DOHH2 (cell line): Measurements from ENCODE around the gene NOS1.

Experiments
- H3F3A ChIP-seq: fragments of 200-600 bp; sonication (generic), shearing (Covaris generic); 2 replicates; pipeline ENCODE4 v1.6.0; 2016; ENCODE audit warnings: antibody characterized with exemption, mild to moderate bottlenecking; ENCODE audit not compliant: control insufficient read depth, insufficient read depth
- H3K27ac ChIP-seq: fragments of 200-600 bp; sonication (generic); 2 replicates; pipeline ENCODE4 v1.5.1; 2014; ENCODE audit warnings: low read depth, mild to moderate bottlenecking, low read length, moderate library complexity
- H3K27me3 ChIP-seq: fragments of 200-600 bp; sonication (generic); 2 replicates; pipeline ENCODE4 v1.6.1; 2014; ENCODE audit warnings: mild to moderate bottlenecking, low read length, mixed read lengths; ENCODE audit not compliant: control insufficient read depth
- H3K36me3 ChIP-seq: fragments of 200-600 bp; sonication (generic); 2 replicates; pipeline ENCODE4 v1.6.1; 2014; ENCODE audit warnings: mild to moderate bottlenecking, low read length, moderate library complexity, mixed read lengths; ENCODE audit not compliant: control insufficient read depth
- H3K4me1 ChIP-seq: fragments of 200-600 bp; sonication (generic); 2 replicates; pipeline ENCODE4 v1.6.1; 2014; ENCODE audit warnings: mild to moderate bottlenecking, low read length, mixed read lengths; ENCODE audit not compliant: control insufficient read depth
- H3K4me2 ChIP-seq: fragments of 200-600 bp; sonication (generic); 2 replicates; pipeline ENCODE4 v1.6.0; 2014; ENCODE audit warnings: mild to moderate bottlenecking, low read length, moderate library complexity
- H3K4me3 ChIP-seq: fragments of 200-600 bp; sonication (generic); 2 replicates; pipeline ENCODE4 v1.5.1; 2014; ENCODE audit warnings: mild to moderate bottlenecking, low read length, mixed read lengths
- H3K79me2 ChIP-seq: fragments of 200-600 bp; sonication (generic); 2 replicates; pipeline ENCODE4 v1.6.1; 2014; ENCODE audit warnings: mild to moderate bottlenecking, low read length, mixed read lengths; ENCODE audit not compliant: control insufficient read depth
- H3K9me2 ChIP-seq: fragments of 200-600 bp; sonication (generic); replicated peaks from 2 replicates; pipeline ENCODE4 v1.6.1; 2014; ENCODE audit warnings: mild to moderate bottlenecking, low read length, mixed read lengths; ENCODE audit not compliant: control insufficient read depth
- H3K9me3 ChIP-seq: fragments of 200-600 bp; sonication (generic); 2 replicates; pipeline ENCODE4 v1.6.1; 2014; ENCODE audit warnings: antibody characterized with exemption, low read length, mixed read lengths; ENCODE audit not compliant: control insufficient read depth, insufficient read depth
- H4K20me1 ChIP-seq: fragments of 200-600 bp; sonication (generic); 2 replicates; pipeline ENCODE4 v1.6.0; 2014; ENCODE audit warnings: low read depth, mild to moderate bottlenecking, antibody characterized with exemption, low read length, moderate library complexity; ENCODE audit not compliant: control insufficient read depth, insufficient read depth
- EZH2phosphoT487 ChIP-seq: fragments of 200-600 bp; sonication (generic); IDR thresholded peaks from 2 replicates; pipeline ENCODE4 v1.6.1; 2017; ENCODE audit warnings: borderline replicate concordance, mild to moderate bottlenecking, antibody characterized with exemption, low read length, moderate library complexity, mixed read lengths
- TF ChIP-seq, protein P1 (sequence below): fragments of 200-600 bp; sonication (generic); IDR thresholded peaks from one replicate; pipeline ENCODE4 v1.5.1; 2014; ENCODE audit warnings: antibody characterized with exemption, mild to moderate bottlenecking, low read depth, low read length; ENCODE audit not compliant: poor library complexity, severe bottlenecking

The NOS1 gene

GRCh38 chr12:117312770-117313169 lies 48.7 kb downstream of the NOS1 start:
- no peaks in the 10 kb centered on the region for H3K27me3 ChIP-seq
- no peaks in the 10 kb centered on the region for H3K9me3 ChIP-seq
- no peak overlapping the region for H3K4me3 ChIP-seq
- H3K4me1 ChIP-seq, result no peaks in the 10 kb centered on the region
- no peaks in the 10 kb centered on the region for H4K20me1 ChIP-seq
- no peak overlapping the region for H3K4me2 ChIP-seq
- TF ChIP-seq EZH2phosphoT487, result no peak
- TF ChIP-seq, protein P1, sequence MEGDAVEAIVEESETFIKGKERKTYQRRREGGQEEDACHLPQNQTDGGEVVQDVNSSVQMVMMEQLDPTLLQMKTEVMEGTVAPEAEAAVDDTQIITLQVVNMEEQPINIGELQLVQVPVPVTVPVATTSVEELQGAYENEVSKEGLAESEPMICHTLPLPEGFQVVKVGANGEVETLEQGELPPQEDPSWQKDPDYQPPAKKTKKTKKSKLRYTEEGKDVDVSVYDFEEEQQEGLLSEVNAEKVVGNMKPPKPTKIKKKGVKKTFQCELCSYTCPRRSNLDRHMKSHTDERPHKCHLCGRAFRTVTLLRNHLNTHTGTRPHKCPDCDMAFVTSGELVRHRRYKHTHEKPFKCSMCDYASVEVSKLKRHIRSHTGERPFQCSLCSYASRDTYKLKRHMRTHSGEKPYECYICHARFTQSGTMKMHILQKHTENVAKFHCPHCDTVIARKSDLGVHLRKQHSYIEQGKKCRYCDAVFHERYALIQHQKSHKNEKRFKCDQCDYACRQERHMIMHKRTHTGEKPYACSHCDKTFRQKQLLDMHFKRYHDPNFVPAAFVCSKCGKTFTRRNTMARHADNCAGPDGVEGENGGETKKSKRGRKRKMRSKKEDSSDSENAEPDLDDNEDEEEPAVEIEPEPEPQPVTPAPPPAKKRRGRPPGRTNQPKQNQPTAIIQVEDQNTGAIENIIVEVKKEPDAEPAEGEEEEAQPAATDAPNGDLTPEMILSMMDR, result no peak
- H3K79me2 ChIP-seq, result no peaks in the 10 kb centered on the region
- H3K27ac ChIP-seq, result no peak overlapping the region
- H3K36me3 ChIP-seq, result no peaks in the 10 kb centered on the region
- no peaks in the 10 kb centered on the region for H3K9me2 ChIP-seq
- H3F3A ChIP-seq, result no peaks in the 10 kb centered on the region

DNA sequence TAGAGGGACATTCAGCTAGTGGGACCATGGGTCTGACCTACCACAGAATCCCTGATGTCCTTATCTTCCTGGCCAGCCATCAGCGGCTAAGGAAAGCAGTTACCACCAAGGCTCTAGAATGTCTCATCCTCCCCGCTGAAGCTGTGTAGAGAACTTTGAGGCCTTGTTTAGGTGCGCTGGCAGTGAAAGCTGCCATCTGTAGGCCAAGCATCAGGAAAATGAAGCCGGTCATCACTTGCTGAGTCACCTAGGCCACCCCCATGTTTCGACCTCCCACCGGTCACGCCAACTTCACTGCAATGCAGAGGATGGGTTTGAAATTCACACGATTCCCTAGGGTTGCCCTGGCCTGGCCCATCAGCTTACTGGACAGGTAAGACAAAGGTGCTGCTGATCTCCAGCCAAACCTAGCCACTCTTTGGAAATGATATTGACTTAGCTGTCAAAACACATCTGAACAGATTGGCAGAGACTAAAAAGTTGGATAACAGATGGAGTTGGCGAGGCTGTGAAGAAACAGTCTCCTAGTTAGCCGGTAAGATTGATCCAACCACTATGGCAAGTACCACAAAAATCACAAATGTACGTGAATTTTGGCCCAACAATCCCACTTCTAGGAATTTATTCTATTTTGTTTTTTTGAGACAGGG lies 52.0 kb downstream of the NOS1 start:
- Histone ChIP-seq H4K20me1 (no peaks in the 10 kb centered on the region), H3F3A (no peaks in the 10 kb centered on the region), H3K79me2 (no peaks in the 10 kb centered on the region), H3K27ac (no peak overlapping the region), H3K4me1 (no peaks in the 10 kb centered on the region), H3K27me3 (no peaks in the 10 kb centered on the region), H3K9me2 (no peaks in the 10 kb centered on the region), H3K36me3 (no peaks in the 10 kb centered on the region), H3K4me2 (no peak overlapping the region), H3K9me3 (no peaks in the 10 kb centered on the region), H3K4me3 (no peak overlapping the region)
- TF ChIP-seq, protein P1, result no peak
- no peak for TF ChIP-seq EZH2phosphoT487

DNA sequence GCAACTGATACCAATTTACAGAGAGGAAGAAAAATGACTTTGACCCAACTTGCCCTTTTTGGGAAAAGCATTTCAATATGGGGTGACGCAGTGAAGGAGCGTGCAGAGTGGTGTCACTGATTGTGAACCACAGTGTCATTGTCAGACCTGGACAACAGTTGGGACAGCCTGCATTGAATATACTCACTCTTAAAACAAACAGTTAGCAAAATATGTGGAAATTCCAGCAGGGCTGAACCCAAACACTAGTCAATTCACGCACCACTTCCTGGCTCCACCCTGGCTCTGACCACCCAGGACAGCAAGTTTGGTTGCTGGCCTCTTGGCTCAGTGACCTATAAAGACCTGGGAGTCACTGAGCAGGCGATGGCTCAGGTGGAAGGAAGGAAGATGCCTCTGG lies 61.3 kb downstream of the NOS1 start:
- Histone ChIP-seq H3K27ac (no peak overlapping the region), H3K9me2 (no peaks in the 10 kb centered on the region), H3K36me3 (no peaks in the 10 kb centered on the region), H3K4me3 (no peak overlapping the region), H4K20me1 (no peaks in the 10 kb centered on the region), H3K4me1 (no peaks in the 10 kb centered on the region), H3K79me2 (no peaks in the 10 kb centered on the region), H3F3A (no peaks in the 10 kb centered on the region), H3K9me3 (no peaks in the 10 kb centered on the region), H3K27me3 (peaks cover 3% of the 10 kb centered on the region; the same call in 1 of the 2 replicates), H3K4me2 (no peak overlapping the region)
- TF ChIP-seq EZH2phosphoT487, result no peak

DNA sequence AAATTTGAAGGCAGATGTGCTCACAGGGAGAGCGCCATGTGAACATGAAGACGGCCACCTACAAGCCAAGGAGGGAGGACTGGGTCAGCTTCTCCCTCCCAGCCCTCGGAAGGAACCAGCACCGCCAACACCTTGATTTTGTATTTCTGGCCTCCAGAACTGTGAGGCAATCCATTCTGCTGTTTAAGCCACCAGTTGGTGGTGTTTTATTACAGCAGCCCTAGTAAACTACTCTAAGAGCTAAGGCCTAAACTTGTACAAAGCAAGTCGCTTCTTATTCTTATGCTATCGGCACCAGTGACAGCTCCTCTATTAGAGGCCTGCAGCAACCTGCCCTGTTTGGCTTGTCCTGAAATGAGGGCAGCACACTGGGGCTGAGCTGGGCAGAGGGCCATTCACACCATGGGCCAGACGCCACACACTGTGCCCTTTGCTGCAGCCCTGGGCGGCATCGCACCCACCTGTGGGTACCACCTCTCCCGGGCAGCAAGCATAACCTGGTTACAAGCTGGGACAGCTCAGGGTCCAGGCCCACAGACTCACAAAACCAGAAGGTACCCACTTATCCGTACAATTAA lies 62.7 kb downstream of the NOS1 start:
- Histone ChIP-seq H3K9me3 (no peaks in the 10 kb centered on the region), H3K27ac (no peak overlapping the region), H3K4me3 (no peak overlapping the region), H3K79me2 (no peaks in the 10 kb centered on the region), H3K4me1 (no peaks in the 10 kb centered on the region), H3K4me2 (no peak overlapping the region), H3K27me3 (peaks cover 8% of the 10 kb centered on the region), H4K20me1 (no peaks in the 10 kb centered on the region), H3K36me3 (no peaks in the 10 kb centered on the region), H3F3A (no peaks in the 10 kb centered on the region), H3K9me2 (no peaks in the 10 kb centered on the region)
- TF ChIP-seq EZH2phosphoT487, result no peak
- TF ChIP-seq, protein P1, result no peak
